Mesendoderm (in vitro differentiated cells): ENCODE data around the gene TRAPPC2L.

ENCODE experiments used
- DNase-seq: peaks from one replicate; pipeline ENCODE4 v3.0.0; 2013
- H2AK5ac ChIP-seq: 2 replicates; pipeline ENCODE4 v1.6.1; 2013; ENCODE audit warnings: low read length, inconsistent platforms
- H2BK120ac ChIP-seq: 2 replicates; pipeline ENCODE4 v1.6.1; 2013; ENCODE audit warnings: low read depth, mild to moderate bottlenecking, low read length, moderate library complexity, mixed read lengths
- H2BK15ac ChIP-seq: replicated peaks from 2 replicates; pipeline ENCODE4 v1.6.1; 2013; ENCODE audit warnings: low read depth, mild to moderate bottlenecking, moderate library complexity
- H2BK5ac ChIP-seq: 2 replicates; pipeline ENCODE4 v1.6.1; 2013; ENCODE audit warnings: low read length, inconsistent platforms
- H3K18ac ChIP-seq: 2 replicates; pipeline ENCODE4 v1.6.1; 2013; ENCODE audit warnings: mild to moderate bottlenecking, low read length, mixed read lengths
- H3K23ac ChIP-seq: one replicate; pipeline ENCODE4 v1.6.1; 2013; ENCODE audit warnings: low read length
- H3K27ac ChIP-seq: 2 replicates; pipeline ENCODE4 v1.5.1; 2013; ENCODE audit warnings: low read depth, mild to moderate bottlenecking, inconsistent platforms, low read length, moderate library complexity
- H3K27me3 ChIP-seq: 2 replicates; pipeline ENCODE4 v1.6.1; 2013; ENCODE audit warnings: low read length, control low read depth, mild to moderate bottlenecking, inconsistent platforms; ENCODE audit not compliant: insufficient read depth, poor library complexity
- H3K36me3 ChIP-seq: 2 replicates; pipeline ENCODE4 v1.6.1; 2013; ENCODE audit warnings: low read length, inconsistent platforms; ENCODE audit not compliant: control insufficient read depth, insufficient read depth
- H3K4ac ChIP-seq: one replicate; pipeline ENCODE4 v1.6.1; 2013; ENCODE audit warnings: low read depth, mild to moderate bottlenecking, low read length, moderate library complexity
- H3K4me1 ChIP-seq: 2 replicates; pipeline ENCODE4 v1.6.1; 2013; ENCODE audit warnings: low read depth, low read length, inconsistent platforms; ENCODE audit not compliant: control insufficient read depth
- H3K4me2 ChIP-seq: 2 replicates; pipeline ENCODE4 v1.6.1; 2013; ENCODE audit warnings: low read length
- H3K4me3 ChIP-seq: 2 replicates; pipeline ENCODE4 v1.5.1; 2013; ENCODE audit warnings: mild to moderate bottlenecking, low read length
- H3K56ac ChIP-seq: one replicate; pipeline ENCODE4 v1.6.1; 2013; ENCODE audit warnings: low read length
- H3K79me1 ChIP-seq: 2 replicates; pipeline ENCODE4 v1.6.1; 2013; ENCODE audit warnings: low read length, inconsistent platforms
- H3K79me2 ChIP-seq: 2 replicates; pipeline ENCODE4 v1.6.1; 2013; ENCODE audit warnings: mild to moderate bottlenecking, low read length; ENCODE audit not compliant: control insufficient read depth, insufficient read depth
- H3K9ac ChIP-seq: 2 replicates; pipeline ENCODE4 v1.6.1; 2013; ENCODE audit warnings: low read length, inconsistent platforms
- H4K5ac ChIP-seq: one replicate; pipeline ENCODE4 v1.6.1; 2013; ENCODE audit warnings: low read length
- H4K8ac ChIP-seq: one replicate; pipeline ENCODE4 v1.6.1; 2013; ENCODE audit warnings: low read depth, mild to moderate bottlenecking, control low read depth, low read length, moderate library complexity
- WGBS: extraction: QIAGEN DNeasy Blood & Tissue Kit; methylation state at CpG from one replicate; pipeline ENCODE4 v1.1.7; 2013; ENCODE audit warnings: low lambda C conversion rate, missing lambda C conversion rate; ENCODE audit not compliant: insufficient coverage; ENCODE audit errors: extremely low coverage; 5-methylcytosine and 5-hydroxymethylcytosine counted together

Gene TRAPPC2L

GRCh38 chr16:88876942-88877526 lies 20.1 kb downstream of the TRAPPC2L start:
- Histone ChIP-seq H3K56ac (no peak overlapping the region), H3K9ac (no peak overlapping the region), H3K4ac (no peak overlapping the region), H4K5ac (no peak overlapping the region), H3K4me1 (no peaks in the 10 kb centered on the region), H2BK5ac (no peak overlapping the region), H2BK15ac (no peak overlapping the region), H3K4me2 (no peak overlapping the region), H3K36me3 (no peaks in the 10 kb centered on the region), H3K23ac (no peak overlapping the region), H2AK5ac (no peak overlapping the region), H3K79me2 (no peaks in the 10 kb centered on the region), H3K79me1 (no peaks in the 10 kb centered on the region), H3K27ac (no peak overlapping the region), H2BK120ac (no peak overlapping the region), H3K4me3 (no peak overlapping the region), H3K18ac (no peak overlapping the region), H3K27me3 (no peaks in the 10 kb centered on the region), H4K8ac (no peak overlapping the region)
- DNase-seq: no peak
- no CpG with 5 or more reads among the region's 33 CpGs for WGBS

- Histone ChIP-seq H3K9ac (no peak overlapping the region), H3K23ac (no peak overlapping the region), H3K4me1 (no peaks in the 10 kb centered on the region), H2BK15ac (no peak overlapping the region), H2BK5ac (no peak overlapping the region), H2AK5ac (no peak overlapping the region), H3K27me3 (no peaks in the 10 kb centered on the region), H3K36me3 (no peaks in the 10 kb centered on the region), H2BK120ac (no peak overlapping the region), H3K79me2 (no peaks in the 10 kb centered on the region), H3K79me1 (no peaks in the 10 kb centered on the region), H3K4ac (no peak overlapping the region), H3K56ac (no peak overlapping the region), H3K27ac (no peak overlapping the region), H3K4me3 (no peak overlapping the region), H3K18ac (no peak overlapping the region), H4K8ac (no peak overlapping the region), H3K4me2 (no peak overlapping the region), H4K5ac (no peak overlapping the region)
- WGBS: no CpG with 5 or more reads among the region's 20 CpGs
- DNase-seq: no peak
These were observed 20.8 kb downstream of the TRAPPC2L start for GRCh38 chr16:88877564-88878289.

- H3K36me3 ChIP-seq: no peaks in the 10 kb centered on the region
- H2AK5ac ChIP-seq: no peak overlapping the region
- no peak overlapping the region for H3K56ac ChIP-seq
- H3K79me1 ChIP-seq: no peaks in the 10 kb centered on the region
- no peak overlapping the region for H3K18ac ChIP-seq
- no peak overlapping the region for H3K4me3 ChIP-seq
- no peak overlapping the region for H3K4me2 ChIP-seq
- no peak overlapping the region for H2BK5ac ChIP-seq
- no peak for DNase-seq
- no peak overlapping the region for H3K23ac ChIP-seq
- no peak overlapping the region for H3K27ac ChIP-seq
- no peak overlapping the region for H2BK120ac ChIP-seq
- no peak overlapping the region for H4K5ac ChIP-seq
- H3K79me2 ChIP-seq: no peaks in the 10 kb centered on the region
- H3K9ac ChIP-seq: no peak overlapping the region
- no peak overlapping the region for H3K4ac ChIP-seq
- no peaks in the 10 kb centered on the region for H3K27me3 ChIP-seq
- H3K4me1 ChIP-seq: no peaks in the 10 kb centered on the region
- WGBS: no CpG with 5 or more reads among the region's 20 CpGs
- no peak overlapping the region for H4K8ac ChIP-seq
- H2BK15ac ChIP-seq: no peak overlapping the region
These were observed 21.4 kb downstream of the TRAPPC2L start for GRCh38 chr16:88878356-88878755.

- Histone ChIP-seq H2BK5ac (no peak overlapping the region), H3K9ac (no peak overlapping the region), H3K56ac (no peak overlapping the region), H4K5ac (no peak overlapping the region), H3K4me1 (no peaks in the 10 kb centered on the region), H3K79me2 (no peaks in the 10 kb centered on the region), H3K4ac (no peak overlapping the region), H3K4me3 (no peak overlapping the region), H2BK15ac (no peak overlapping the region), H3K27ac (no peak overlapping the region), H3K27me3 (no peaks in the 10 kb centered on the region), H3K79me1 (no peaks in the 10 kb centered on the region), H2AK5ac (no peak overlapping the region), H3K36me3 (no peaks in the 10 kb centered on the region), H3K4me2 (no peak overlapping the region), H4K8ac (no peak overlapping the region), H3K18ac (no peak overlapping the region), H3K23ac (no peak overlapping the region), H2BK120ac (no peak overlapping the region)
- WGBS: no CpG with 5 or more reads among the region's 45 CpGs
- no peak for DNase-seq
These were observed 22.2 kb downstream of the TRAPPC2L start for GRCh38 chr16:88878967-88879787.

GRCh38 chr16:88879788-88880055 lies 22.8 kb downstream of the TRAPPC2L start:
- Histone ChIP-seq H3K4me1 (no peaks in the 10 kb centered on the region), H3K79me1 (no peaks in the 10 kb centered on the region), H2BK120ac (no peak overlapping the region), H3K9ac (no peak overlapping the region), H3K4me3 (no peak overlapping the region), H3K18ac (no peak overlapping the region), H3K27ac (no peak overlapping the region), H2AK5ac (no peak overlapping the region), H3K4ac (no peak overlapping the region), H3K4me2 (no peak overlapping the region), H3K36me3 (no peaks in the 10 kb centered on the region), H3K27me3 (no peaks in the 10 kb centered on the region), H3K23ac (no peak overlapping the region), H3K79me2 (no peaks in the 10 kb centered on the region), H4K8ac (no peak overlapping the region), H3K56ac (no peak overlapping the region), H2BK15ac (no peak overlapping the region), H4K5ac (no peak overlapping the region), H2BK5ac (no peak overlapping the region)
- no CpG with 5 or more reads among the region's 11 CpGs for WGBS
- DNase-seq: no peak
